ENCODE data around the gene RHBDL1.

DNA sequence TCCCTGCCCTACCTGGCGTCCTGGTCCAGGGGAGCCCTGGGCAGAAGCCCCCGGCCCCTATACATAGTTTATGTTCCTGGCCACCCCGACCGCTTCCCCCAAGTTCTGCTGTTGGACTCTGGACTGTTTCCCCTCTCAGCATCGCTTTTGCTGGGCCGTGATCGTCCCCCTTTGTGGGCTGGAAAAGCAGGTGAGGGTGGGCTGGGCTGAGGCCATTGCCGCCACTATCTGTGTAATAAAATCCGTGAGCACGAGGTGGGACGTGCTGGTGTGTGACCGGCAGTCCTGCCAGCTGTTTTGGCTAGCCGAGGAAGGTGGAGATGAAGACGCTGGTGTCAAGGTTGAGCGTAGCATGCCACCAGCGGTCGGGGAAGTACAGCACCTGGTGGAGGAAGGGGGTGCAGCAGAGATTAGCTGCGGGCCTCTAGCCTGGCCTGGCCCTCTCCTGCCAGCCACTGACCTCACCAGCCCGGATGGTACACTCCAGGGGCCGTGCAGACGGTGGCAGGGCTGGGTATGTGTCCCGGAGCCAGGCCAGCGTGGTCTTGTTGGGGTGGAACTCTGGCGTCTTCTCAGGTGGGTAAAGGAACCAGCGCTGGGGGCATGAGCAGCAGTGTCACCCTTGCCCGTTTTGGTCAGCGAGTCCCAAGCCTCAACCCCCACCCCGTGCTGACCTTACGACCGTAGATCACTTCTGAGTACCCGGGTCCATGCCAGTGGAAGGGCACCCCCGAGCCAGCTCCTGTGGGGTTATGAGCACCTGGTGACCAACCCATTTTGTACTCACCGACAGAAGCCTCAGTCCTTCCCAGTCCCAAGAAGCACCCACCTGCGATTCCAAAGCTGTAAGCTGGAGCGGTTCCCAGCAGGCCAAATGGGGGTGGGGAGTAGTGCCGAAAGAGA lies 7.3 kb downstream of the RHBDL1 start:
- TF ChIP-seq, protein P1, sequence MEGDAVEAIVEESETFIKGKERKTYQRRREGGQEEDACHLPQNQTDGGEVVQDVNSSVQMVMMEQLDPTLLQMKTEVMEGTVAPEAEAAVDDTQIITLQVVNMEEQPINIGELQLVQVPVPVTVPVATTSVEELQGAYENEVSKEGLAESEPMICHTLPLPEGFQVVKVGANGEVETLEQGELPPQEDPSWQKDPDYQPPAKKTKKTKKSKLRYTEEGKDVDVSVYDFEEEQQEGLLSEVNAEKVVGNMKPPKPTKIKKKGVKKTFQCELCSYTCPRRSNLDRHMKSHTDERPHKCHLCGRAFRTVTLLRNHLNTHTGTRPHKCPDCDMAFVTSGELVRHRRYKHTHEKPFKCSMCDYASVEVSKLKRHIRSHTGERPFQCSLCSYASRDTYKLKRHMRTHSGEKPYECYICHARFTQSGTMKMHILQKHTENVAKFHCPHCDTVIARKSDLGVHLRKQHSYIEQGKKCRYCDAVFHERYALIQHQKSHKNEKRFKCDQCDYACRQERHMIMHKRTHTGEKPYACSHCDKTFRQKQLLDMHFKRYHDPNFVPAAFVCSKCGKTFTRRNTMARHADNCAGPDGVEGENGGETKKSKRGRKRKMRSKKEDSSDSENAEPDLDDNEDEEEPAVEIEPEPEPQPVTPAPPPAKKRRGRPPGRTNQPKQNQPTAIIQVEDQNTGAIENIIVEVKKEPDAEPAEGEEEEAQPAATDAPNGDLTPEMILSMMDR (optimal IDR thresholded peaks at IDR 0.05 in 1 of 3, IDR thresholded peaks at IDR 0.05 in 1 of 3, conservative IDR thresholded peaks at IDR 0.05 in 1 of 3; ENCODE audit: extremely low read depth in 1 of 3, insufficient read depth in 2 of 3, low read length in 3 of 3), result no peak
- no peak for TF ChIP-seq EZH2 (IDR thresholded peaks at IDR 0.05; ENCODE audit: low read length)
